Liver (tissue), 9 donors: ENCODE measurements around the gene MARCHF2. TPM values are rescaled to one million over a fixed set of nuclear protein-coding genes. Genes with fewer than 3 reads are reported as not detected.

ENCODE experiments used
- DNase-seq: peaks from one replicate; pipeline ENCODE4 v3.0.0-alpha.2; 2017; ENCODE audit warnings: low spot score
- H3K27ac ChIP-seq, 2 donors: one replicate each; pipeline ENCODE4 v1.7.0; 2013; ENCODE audit warnings: inconsistent platforms in 2 of 2, low read length in 2 of 2, control low read depth in 1 of 2, low read depth in 1 of 2, mild to moderate bottlenecking in 1 of 2
- H3K27me3 ChIP-seq, 4 donors: one replicate each; pipeline versions ENCODE4 v1.6.1 to v1.7.0; 2013; ENCODE audit warnings: low read length in 3 of 4, inconsistent platforms in 1 of 4, mild to moderate bottlenecking in 1 of 4, moderate library complexity in 1 of 4; ENCODE audit not compliant: control insufficient read depth in 4 of 4, insufficient read depth in 4 of 4
- H3K36me3 ChIP-seq, 4 donors: one replicate each; pipeline versions ENCODE4 v1.6.1 to v1.7.0; 2013; ENCODE audit warnings: low read length in 3 of 4, mild to moderate bottlenecking in 3 of 4, low read depth in 1 of 4, moderate library complexity in 1 of 4; ENCODE audit not compliant: control insufficient read depth in 4 of 4, insufficient read depth in 3 of 4
- H3K4me1 ChIP-seq, 4 donors: one replicate each; pipeline versions ENCODE4 v1.6.1 to v1.7.0; 2013; ENCODE audit warnings: low read length in 3 of 4, mild to moderate bottlenecking in 3 of 4, moderate library complexity in 1 of 4; ENCODE audit not compliant: control insufficient read depth in 4 of 4, insufficient read depth in 4 of 4
- H3K4me3 ChIP-seq, 3 donors: one replicate each; pipeline versions ENCODE4 v1.6.1 to v1.7.0; 2013; ENCODE audit warnings: low read length in 3 of 3, control low read depth in 1 of 3, low read depth in 1 of 3, mild to moderate bottlenecking in 1 of 3
- H3K9ac ChIP-seq, 2 donors: one replicate each; pipeline ENCODE4 v1.7.0; 2013; ENCODE audit warnings: low read length in 2 of 2, mild to moderate bottlenecking in 2 of 2, moderate library complexity in 2 of 2, control low read depth in 1 of 2, low read depth in 1 of 2
- H3K9me3 ChIP-seq, 4 donors: one replicate each; pipeline versions ENCODE4 v1.6.1 to v1.7.0; 2013; ENCODE audit warnings: low read length in 3 of 4; ENCODE audit not compliant: control insufficient read depth in 4 of 4
- EGR1 ChIP-seq, 2 donors: IDR thresholded peaks; 2 replicates each; pipeline ENCODE4 v1.6.1; 2016 to 2018; ENCODE audit warnings: antibody characterized with exemption in 2 of 2, low read depth in 2 of 2
- FOXA1 ChIP-seq: IDR thresholded peaks from 2 replicates; pipeline ENCODE4 v1.6.1; 2016; ENCODE audit warnings: antibody characterized with exemption
- FOXA2 ChIP-seq: IDR thresholded peaks from 2 replicates; pipeline ENCODE4 v1.6.1; 2016; ENCODE audit warnings: antibody characterized with exemption
- GABPA ChIP-seq, 2 donors: IDR thresholded peaks in 1 of 2; conservative IDR thresholded peaks in 1 of 2; 2 replicates each; pipeline ENCODE4 v1.6.1; 2016; ENCODE audit warnings: antibody characterized with exemption in 2 of 2, mild to moderate bottlenecking in 1 of 2, moderate library complexity in 1 of 2
- HNF4A ChIP-seq, 2 donors: conservative IDR thresholded peaks; 2 replicates each; pipeline ENCODE4 v1.6.1; 2016; ENCODE audit warnings: antibody characterized with exemption in 2 of 2, mild to moderate bottlenecking in 2 of 2
- HNF4G ChIP-seq: IDR thresholded peaks from 2 replicates; pipeline ENCODE4 v1.6.1; 2016; ENCODE audit warnings: antibody characterized with exemption
- JUND ChIP-seq, 2 donors: IDR thresholded peaks; 2 replicates each; pipeline ENCODE4 v1.6.1; 2016; ENCODE audit warnings: antibody characterized with exemption in 2 of 2
- NR2F2 ChIP-seq: IDR thresholded peaks from 2 replicates; pipeline ENCODE4 v1.6.1; 2016; ENCODE audit warnings: antibody characterized with exemption
- RAD21 ChIP-seq, 2 donors: IDR thresholded peaks; 2 replicates each; pipeline ENCODE4 v1.6.1; 2016; ENCODE audit warnings: antibody characterized with exemption in 2 of 2, mild to moderate bottlenecking in 2 of 2
- RXRA ChIP-seq, 2 donors: IDR thresholded peaks; 2 replicates each; pipeline ENCODE4 v1.6.1; 2017 to 2018; ENCODE audit warnings: antibody characterized with exemption in 2 of 2, mild to moderate bottlenecking in 1 of 2
- SP1 ChIP-seq: IDR thresholded peaks from 2 replicates; pipeline ENCODE4 v1.6.1; 2018; ENCODE audit warnings: antibody characterized with exemption, mild to moderate bottlenecking
- TAF1 ChIP-seq: conservative IDR thresholded peaks from 2 replicates; pipeline ENCODE4 v1.6.1; 2016; ENCODE audit warnings: antibody characterized with exemption, mild to moderate bottlenecking
- YY1 ChIP-seq: IDR thresholded peaks from 2 replicates; pipeline ENCODE4 v1.6.1; 2016; ENCODE audit warnings: antibody characterized with exemption, mild to moderate bottlenecking
- WGBS: extraction: QIAGEN DNeasy Blood & Tissue Kit; methylation state at CpG from one replicate; pipeline ENCODE4 v1.1.7; 2013; 5-methylcytosine and 5-hydroxymethylcytosine counted together
- polyA plus RNA-seq, 2 donors: library from polyadenylated mRNA; stranded (reverse) in 1 of 2; unstranded in 1 of 2; fragments of 200-250 nt in 1 of 2; fragments of >200 nt in 1 of 2; fragmentation: Nextera tagmentation in 1 of 2; extraction: Ambion mirVana in 1 of 2; gene quantifications; one replicate each; pipeline versions ENCODE4 v1.2.1 to v1.2.3, GENCODE V29; 2013 to 2015
- total RNA-seq, 2 donors: library from RNA; depleted of rRNA; stranded (reverse); fragments of >200 nt; gene quantifications; one replicate each; pipeline ENCODE4 v1.2.3, GENCODE V29; 2014
- TF ChIP-seq, protein P1 (sequence below): IDR thresholded peaks from 2 replicates; pipeline ENCODE4 v1.6.1; 2016; ENCODE audit warnings: antibody characterized with exemption
- TF ChIP-seq, protein P2 (sequence below): fragments of 150-350 bp; IDR thresholded peaks from 2 replicates; pipeline ENCODE4 v1.5.1; 2017; ENCODE audit warnings: improper control_type of control experiment, low read depth, low read length; ENCODE audit not compliant: missing input control
- TF ChIP-seq, protein P3 (sequence below): IDR thresholded peaks from 2 replicates; pipeline ENCODE4 v1.6.1; 2016; ENCODE audit warnings: antibody characterized with exemption, mild to moderate bottlenecking
- TF ChIP-seq, protein P4 (sequence below): IDR thresholded peaks from 2 replicates; pipeline ENCODE4 v1.6.1; 2016; ENCODE audit warnings: antibody characterized with exemption
- TF ChIP-seq, protein P5 (sequence below): IDR thresholded peaks from 2 replicates; pipeline ENCODE4 v1.6.1; 2016; ENCODE audit warnings: antibody characterized with exemption
- donor health status: healthy.
- donor health status: healthy.
- donor health status: healthy.
- donor health status: healthy.
- donor health status: healthy.

MARCHF2 gene
- total and polyA plus RNA-seq, 4 donors, result 21.6 to 89.5 (median 58.8) TPM

DNA sequence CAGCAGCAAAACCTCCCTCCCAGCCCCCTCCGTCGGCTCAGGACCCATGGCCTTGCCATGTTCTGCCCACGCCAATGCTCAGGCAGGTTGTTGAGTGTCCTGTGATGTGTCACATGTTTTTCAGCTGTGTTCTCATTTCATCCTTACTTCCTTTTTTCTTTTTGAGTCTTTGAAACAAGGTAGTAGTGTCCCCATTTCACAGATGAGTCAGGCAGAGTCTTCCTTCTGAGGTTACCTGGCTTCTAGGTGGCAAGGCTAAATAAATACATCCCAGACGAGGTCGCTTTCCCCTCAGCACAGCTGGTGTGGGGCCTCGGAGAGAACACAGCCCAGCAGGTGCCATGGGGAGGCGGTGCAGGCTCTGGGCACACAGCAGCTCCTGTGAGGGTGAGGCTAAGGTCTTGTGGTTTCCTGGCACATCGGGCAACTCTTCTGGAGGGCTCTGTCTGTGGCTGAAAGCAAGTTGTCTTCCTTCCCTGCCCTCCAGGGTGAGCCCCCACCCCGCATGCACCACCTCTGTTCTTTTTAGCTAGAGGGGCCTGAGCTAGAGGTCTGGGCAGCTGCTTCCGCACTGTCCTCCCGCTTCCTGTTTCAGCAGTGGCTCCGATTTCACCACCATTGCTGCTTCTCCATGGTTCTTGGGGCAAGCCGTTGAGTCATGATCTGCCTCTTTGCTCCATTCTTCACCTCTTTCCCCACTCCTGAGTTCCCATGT is 74.2 kb downstream of the MARCHF2 start:
- Histone ChIP-seq H3K4me3 (no peak overlapping the region), H3K27me3 (no peaks in the 10 kb centered on the region), H3K36me3 (peaks cover 15 to 68% (median 47%) of the 10 kb centered on the region in 4 donors), H3K9me3 (no peaks in the 10 kb centered on the region), H3K27ac (peak overlapping the region; percentile 1 to 78), H3K4me1 (no peaks in the 10 kb centered on the region), H3K9ac (no peak overlapping the region)
- no peak for DNase-seq
- 79% methylated on average over 13 of the region's 13 CpGs for WGBS
- TF ChIP-seq, protein P1, sequence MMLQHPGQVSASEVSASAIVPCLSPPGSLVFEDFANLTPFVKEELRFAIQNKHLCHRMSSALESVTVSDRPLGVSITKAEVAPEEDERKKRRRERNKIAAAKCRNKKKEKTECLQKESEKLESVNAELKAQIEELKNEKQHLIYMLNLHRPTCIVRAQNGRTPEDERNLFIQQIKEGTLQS, result no peak

DNA sequence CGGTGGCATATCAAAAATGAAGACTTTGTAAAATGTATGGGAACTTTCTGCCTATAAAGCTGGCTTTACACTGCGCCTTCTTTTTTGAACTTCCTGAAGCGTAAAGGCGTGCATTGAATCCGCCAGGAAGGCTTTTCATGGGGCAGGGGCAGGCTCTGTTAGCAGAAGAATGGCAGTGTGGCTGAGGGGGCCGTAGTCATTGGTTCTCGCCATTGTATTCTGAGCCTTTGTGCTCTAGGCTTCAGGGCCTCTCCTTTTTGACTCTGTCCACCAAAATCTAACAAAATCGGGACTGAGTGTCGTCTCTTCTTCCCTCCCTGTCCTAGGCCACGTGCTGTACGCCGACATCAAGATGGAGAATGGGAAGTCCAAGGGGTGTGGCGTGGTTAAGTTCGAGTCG is 75.3 kb downstream of the MARCHF2 start:
- WGBS, result 83% methylated on average over 15 of the region's 15 CpGs
- Histone ChIP-seq H3K9me3 (no peaks in the 10 kb centered on the region), H3K4me3 (no peak overlapping the region), H3K9ac (no peak overlapping the region), H3K27ac (peak overlapping the region; percentile 39 to 78), H3K4me1 (no peaks in the 10 kb centered on the region), H3K36me3 (peaks cover 13 to 58% (median 42%) of the 10 kb centered on the region in 4 donors), H3K27me3 (no peaks in the 10 kb centered on the region)
- DNase-seq, result no peak
- TF ChIP-seq, protein P2, sequence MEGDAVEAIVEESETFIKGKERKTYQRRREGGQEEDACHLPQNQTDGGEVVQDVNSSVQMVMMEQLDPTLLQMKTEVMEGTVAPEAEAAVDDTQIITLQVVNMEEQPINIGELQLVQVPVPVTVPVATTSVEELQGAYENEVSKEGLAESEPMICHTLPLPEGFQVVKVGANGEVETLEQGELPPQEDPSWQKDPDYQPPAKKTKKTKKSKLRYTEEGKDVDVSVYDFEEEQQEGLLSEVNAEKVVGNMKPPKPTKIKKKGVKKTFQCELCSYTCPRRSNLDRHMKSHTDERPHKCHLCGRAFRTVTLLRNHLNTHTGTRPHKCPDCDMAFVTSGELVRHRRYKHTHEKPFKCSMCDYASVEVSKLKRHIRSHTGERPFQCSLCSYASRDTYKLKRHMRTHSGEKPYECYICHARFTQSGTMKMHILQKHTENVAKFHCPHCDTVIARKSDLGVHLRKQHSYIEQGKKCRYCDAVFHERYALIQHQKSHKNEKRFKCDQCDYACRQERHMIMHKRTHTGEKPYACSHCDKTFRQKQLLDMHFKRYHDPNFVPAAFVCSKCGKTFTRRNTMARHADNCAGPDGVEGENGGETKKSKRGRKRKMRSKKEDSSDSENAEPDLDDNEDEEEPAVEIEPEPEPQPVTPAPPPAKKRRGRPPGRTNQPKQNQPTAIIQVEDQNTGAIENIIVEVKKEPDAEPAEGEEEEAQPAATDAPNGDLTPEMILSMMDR, result no peak
- no peak for TF ChIP-seq HNF4G
- TF ChIP-seq RAD21 (IDR thresholded peaks at IDR 0.05), result no peak
- no peak for TF ChIP-seq YY1
- no peak for TF ChIP-seq RXRA (IDR thresholded peaks at IDR 0.05)
- TF ChIP-seq, protein P3, sequence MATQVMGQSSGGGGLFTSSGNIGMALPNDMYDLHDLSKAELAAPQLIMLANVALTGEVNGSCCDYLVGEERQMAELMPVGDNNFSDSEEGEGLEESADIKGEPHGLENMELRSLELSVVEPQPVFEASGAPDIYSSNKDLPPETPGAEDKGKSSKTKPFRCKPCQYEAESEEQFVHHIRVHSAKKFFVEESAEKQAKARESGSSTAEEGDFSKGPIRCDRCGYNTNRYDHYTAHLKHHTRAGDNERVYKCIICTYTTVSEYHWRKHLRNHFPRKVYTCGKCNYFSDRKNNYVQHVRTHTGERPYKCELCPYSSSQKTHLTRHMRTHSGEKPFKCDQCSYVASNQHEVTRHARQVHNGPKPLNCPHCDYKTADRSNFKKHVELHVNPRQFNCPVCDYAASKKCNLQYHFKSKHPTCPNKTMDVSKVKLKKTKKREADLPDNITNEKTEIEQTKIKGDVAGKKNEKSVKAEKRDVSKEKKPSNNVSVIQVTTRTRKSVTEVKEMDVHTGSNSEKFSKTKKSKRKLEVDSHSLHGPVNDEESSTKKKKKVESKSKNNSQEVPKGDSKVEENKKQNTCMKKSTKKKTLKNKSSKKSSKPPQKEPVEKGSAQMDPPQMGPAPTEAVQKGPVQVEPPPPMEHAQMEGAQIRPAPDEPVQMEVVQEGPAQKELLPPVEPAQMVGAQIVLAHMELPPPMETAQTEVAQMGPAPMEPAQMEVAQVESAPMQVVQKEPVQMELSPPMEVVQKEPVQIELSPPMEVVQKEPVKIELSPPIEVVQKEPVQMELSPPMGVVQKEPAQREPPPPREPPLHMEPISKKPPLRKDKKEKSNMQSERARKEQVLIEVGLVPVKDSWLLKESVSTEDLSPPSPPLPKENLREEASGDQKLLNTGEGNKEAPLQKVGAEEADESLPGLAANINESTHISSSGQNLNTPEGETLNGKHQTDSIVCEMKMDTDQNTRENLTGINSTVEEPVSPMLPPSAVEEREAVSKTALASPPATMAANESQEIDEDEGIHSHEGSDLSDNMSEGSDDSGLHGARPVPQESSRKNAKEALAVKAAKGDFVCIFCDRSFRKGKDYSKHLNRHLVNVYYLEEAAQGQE, result no peak
- TF ChIP-seq SP1, result no peak
- no peak for TF ChIP-seq FOXA1
- TF ChIP-seq, protein P1, result no peak
- TF ChIP-seq NR2F2, result no peak
- no peak for TF ChIP-seq JUND (IDR thresholded peaks at IDR 0.05)
- TF ChIP-seq, protein P4, sequence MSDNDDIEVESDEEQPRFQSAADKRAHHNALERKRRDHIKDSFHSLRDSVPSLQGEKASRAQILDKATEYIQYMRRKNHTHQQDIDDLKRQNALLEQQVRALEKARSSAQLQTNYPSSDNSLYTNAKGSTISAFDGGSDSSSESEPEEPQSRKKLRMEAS, result no peak
- TF ChIP-seq FOXA2, result no peak
- TF ChIP-seq, protein P5, sequence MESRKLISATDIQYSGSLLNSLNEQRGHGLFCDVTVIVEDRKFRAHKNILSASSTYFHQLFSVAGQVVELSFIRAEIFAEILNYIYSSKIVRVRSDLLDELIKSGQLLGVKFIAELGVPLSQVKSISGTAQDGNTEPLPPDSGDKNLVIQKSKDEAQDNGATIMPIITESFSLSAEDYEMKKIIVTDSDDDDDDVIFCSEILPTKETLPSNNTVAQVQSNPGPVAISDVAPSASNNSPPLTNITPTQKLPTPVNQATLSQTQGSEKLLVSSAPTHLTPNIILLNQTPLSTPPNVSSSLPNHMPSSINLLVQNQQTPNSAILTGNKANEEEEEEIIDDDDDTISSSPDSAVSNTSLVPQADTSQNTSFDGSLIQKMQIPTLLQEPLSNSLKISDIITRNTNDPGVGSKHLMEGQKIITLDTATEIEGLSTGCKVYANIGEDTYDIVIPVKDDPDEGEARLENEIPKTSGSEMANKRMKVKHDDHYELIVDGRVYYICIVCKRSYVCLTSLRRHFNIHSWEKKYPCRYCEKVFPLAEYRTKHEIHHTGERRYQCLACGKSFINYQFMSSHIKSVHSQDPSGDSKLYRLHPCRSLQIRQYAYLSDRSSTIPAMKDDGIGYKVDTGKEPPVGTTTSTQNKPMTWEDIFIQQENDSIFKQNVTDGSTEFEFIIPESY, result no peak
- no peak for TF ChIP-seq HNF4A (conservative IDR thresholded peaks at IDR 0.05)
- TF ChIP-seq GABPA (IDR thresholded peaks at IDR 0.05 in 1 of 2, conservative IDR thresholded peaks at IDR 0.05 in 1 of 2), result no peak
- TF ChIP-seq EGR1 (IDR thresholded peaks at IDR 0.05; ENCODE audit: low read depth in 2 of 2), result no peak
- no peak for TF ChIP-seq TAF1
